Endodermal cell (in vitro differentiated cells): ENCODE data around the gene PCDHA9. TPM values are rescaled to one million over a fixed set of nuclear protein-coding genes. Genes with fewer than 3 reads are reported as not detected.
"Not testable (repeated sequence)": the region's sequence is repeated elsewhere in the genome, so short reads cannot be mapped to it uniquely, and the experiment has no call there.

Experiments used
- DNase-seq: peaks from one replicate; pipeline ENCODE4 v3.0.0-alpha.2; 2017
- H3K27ac ChIP-seq: 2 replicates; pipeline ENCODE4 v1.5.1; 2013; ENCODE audit warnings: mild to moderate bottlenecking, low read depth, low read length, moderate library complexity
- H3K27me3 ChIP-seq: 2 replicates; pipeline ENCODE4 v1.6.1; 2013; ENCODE audit warnings: mild to moderate bottlenecking, low read length, moderate library complexity; ENCODE audit not compliant: insufficient read depth, control insufficient read depth, poor library complexity, severe bottlenecking
- H3K36me3 ChIP-seq: 2 replicates; pipeline ENCODE4 v1.7.0; 2013; ENCODE audit warnings: mild to moderate bottlenecking, low read length, moderate library complexity; ENCODE audit not compliant: control insufficient read depth, insufficient read depth
- H3K4me1 ChIP-seq: one replicate; pipeline ENCODE4 v1.7.0; 2013; ENCODE audit warnings: low read length; ENCODE audit not compliant: control insufficient read depth, insufficient read depth
- H3K4me3 ChIP-seq: 2 replicates; pipeline ENCODE4 v1.5.1; 2013; ENCODE audit warnings: mild to moderate bottlenecking, low read length, moderate library complexity
- H3K9ac ChIP-seq: 2 replicates; pipeline ENCODE4 v1.6.1; 2013; ENCODE audit warnings: mild to moderate bottlenecking, low read length, moderate library complexity; ENCODE audit not compliant: poor library complexity, severe bottlenecking; ENCODE audit errors: extremely low read depth
- H3K9me3 ChIP-seq: 2 replicates; pipeline ENCODE4 v1.6.1; 2013; ENCODE audit warnings: mild to moderate bottlenecking, low read length, moderate library complexity; ENCODE audit not compliant: control insufficient read depth
- H3K27ac Mint-ChIP-seq: 2 replicates; pipeline ENCODE4 v1.8.0; 2020; ENCODE audit warnings: mixed read lengths
- H3K27me3 Mint-ChIP-seq: 2 replicates; pipeline ENCODE4 v1.8.0; 2021; ENCODE audit warnings: mild to moderate bottlenecking, mixed read lengths; ENCODE audit not compliant: insufficient read depth
- H3K36me3 Mint-ChIP-seq: 2 replicates; pipeline ENCODE4 v1.8.0; 2020; ENCODE audit warnings: low read depth, mixed read lengths
- H3K4me1 Mint-ChIP-seq: 2 replicates; pipeline ENCODE4 v1.8.0; 2020; ENCODE audit warnings: mixed read lengths
- H3K4me3 Mint-ChIP-seq: 2 replicates; pipeline ENCODE4 v1.8.0; 2020; ENCODE audit warnings: mild to moderate bottlenecking, moderate library complexity, mixed read lengths
- H3K9me3 Mint-ChIP-seq: 2 replicates; pipeline ENCODE4 v1.8.0; 2020; ENCODE audit warnings: mild to moderate bottlenecking, mixed read lengths
- WGBS, 2 experiments: methylation state at CpG; one replicate each; pipeline versions ENCODE4 v1.1.5 to v1.1.7; 2013; ENCODE audit warnings: missing lambda C conversion rate in 2 of 2, mixed read lengths in 1 of 2; ENCODE audit not compliant: insufficient coverage in 1 of 2, insufficient read length in 1 of 2; 5-methylcytosine and 5-hydroxymethylcytosine counted together
- total RNA-seq, 2 donors: library from RNA; stranded (reverse); fragmentation: NEBNext Ultra II Directional in 1 of 2; extraction: Animal tissue kit (Norgen Biotek cat#: 25700) in 1 of 2; gene quantifications; 2 replicates in 1 of 2; 3 replicates in 1 of 2; pipeline ENCODE4 v1.2.1, GENCODE V29; 2021
- TF ChIP-seq, protein P1 (sequence below): fragments of 200-600 bp; sonication (generic); conservative IDR thresholded peaks from 2 replicates; pipeline ENCODE4 v1.5.0; 2021; ENCODE audit warnings: antibody characterized with exemption, mild to moderate bottlenecking

Gene PCDHA9
- total RNA-seq, 2 donors from 2014 or later: 0.60 to 2.6 TPM

DNA sequence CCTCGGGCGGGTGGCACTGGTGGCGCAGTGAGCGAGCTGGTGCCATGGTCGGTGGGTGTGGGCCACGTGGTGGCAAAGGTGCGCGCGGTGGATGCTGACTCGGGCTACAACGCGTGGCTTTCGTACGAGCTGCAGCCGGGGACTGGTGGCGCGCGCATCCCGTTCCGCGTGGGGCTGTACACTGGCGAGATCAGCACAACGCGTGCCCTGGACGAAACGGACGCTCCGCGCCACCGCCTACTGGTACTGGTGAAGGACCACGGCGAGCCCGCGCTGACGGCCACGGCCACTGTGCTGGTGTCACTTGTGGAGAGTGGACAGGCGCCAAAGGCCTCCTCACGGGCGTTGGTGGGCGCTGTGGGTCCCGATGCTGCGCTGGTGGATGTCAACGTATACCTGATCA is 39.3 kb upstream of the PCDHA9 start:
- H3K4me3 Mint-ChIP-seq: no peak overlapping the region
- WGBS, 2 experiments: 95 to 98% methylated on average over 36 to 43 of the region's 43 CpGs
- TF ChIP-seq, protein P1, sequence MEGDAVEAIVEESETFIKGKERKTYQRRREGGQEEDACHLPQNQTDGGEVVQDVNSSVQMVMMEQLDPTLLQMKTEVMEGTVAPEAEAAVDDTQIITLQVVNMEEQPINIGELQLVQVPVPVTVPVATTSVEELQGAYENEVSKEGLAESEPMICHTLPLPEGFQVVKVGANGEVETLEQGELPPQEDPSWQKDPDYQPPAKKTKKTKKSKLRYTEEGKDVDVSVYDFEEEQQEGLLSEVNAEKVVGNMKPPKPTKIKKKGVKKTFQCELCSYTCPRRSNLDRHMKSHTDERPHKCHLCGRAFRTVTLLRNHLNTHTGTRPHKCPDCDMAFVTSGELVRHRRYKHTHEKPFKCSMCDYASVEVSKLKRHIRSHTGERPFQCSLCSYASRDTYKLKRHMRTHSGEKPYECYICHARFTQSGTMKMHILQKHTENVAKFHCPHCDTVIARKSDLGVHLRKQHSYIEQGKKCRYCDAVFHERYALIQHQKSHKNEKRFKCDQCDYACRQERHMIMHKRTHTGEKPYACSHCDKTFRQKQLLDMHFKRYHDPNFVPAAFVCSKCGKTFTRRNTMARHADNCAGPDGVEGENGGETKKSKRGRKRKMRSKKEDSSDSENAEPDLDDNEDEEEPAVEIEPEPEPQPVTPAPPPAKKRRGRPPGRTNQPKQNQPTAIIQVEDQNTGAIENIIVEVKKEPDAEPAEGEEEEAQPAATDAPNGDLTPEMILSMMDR: no peak

DNA sequence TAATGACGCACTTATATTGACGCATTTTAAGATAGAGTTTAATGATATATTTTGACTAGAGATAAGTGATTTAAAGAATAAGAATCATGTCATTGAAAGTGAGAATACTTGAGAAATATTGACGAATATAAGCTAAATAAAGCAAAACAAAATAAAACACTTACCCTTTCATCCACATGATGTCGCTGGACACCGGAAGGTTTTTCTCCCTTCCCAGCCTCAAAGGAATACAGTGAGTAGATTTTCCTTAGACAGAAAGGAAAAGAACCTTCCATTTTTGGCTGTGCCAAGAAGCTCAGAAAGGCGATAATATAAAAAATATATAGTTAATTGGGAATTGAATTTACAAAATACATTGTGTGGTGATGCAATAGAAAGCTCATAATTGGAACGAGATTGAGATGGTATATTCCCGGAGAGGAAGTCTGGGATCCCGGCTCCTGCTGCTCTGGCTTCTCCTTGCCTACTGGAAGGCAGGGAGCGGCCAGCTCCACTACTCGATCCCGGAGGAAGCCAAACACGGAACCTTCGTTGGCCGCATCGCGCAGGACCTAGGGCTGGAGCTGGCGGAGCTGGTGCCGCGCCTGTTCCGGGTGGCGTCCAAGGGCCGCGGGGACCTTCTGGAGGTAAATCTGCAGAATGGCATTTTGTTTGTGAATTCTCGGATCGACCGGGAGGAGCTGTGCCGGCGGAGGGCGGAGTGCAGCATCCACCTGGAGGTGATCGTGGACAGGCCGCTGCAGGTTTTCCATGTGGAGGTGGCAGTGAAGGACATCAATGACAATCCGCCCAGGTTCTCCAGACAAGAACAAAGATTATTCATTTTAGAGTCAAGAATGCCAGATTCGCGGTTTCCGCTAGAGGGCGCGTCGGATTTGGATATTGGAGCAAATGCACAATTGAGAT is 26.6 kb upstream of the PCDHA9 start, which contains the start of gene PCDHA5:
PCDHA5 (plus strand) TSS at position 239 of the 906 bp plus-strand sequence.
- H3K4me3 ChIP-seq: no peak within 1 kb of the TSS
- peak; percentile 50 for DNase-seq
- WGBS, 2 experiments: 89 to 92% methylated on average over 31 to 39 of the region's 39 CpGs
- Mint-ChIP-seq H3K4me3 (peak within 1 kb of the TSS; percentile 45), H3K36me3 (peaks cover 21% of the 10 kb centered on the region), H3K27me3 (no peaks in the 10 kb centered on the region), H3K4me1 (peaks cover 4% of the 10 kb centered on the region), H3K27ac (no peak within 1 kb of the TSS), H3K9me3 (peaks cover 2% of the 10 kb centered on the region)
- H3K27me3 ChIP-seq: no peaks in the 10 kb centered on the region
- no peak within 1 kb of the TSS for H3K27ac ChIP-seq
- no peak within 1 kb of the TSS for H3K9ac ChIP-seq
- H3K4me1 ChIP-seq: no peaks in the 10 kb centered on the region
- TF ChIP-seq, protein P1: peak; percentile 55
- no peaks in the 10 kb centered on the region for H3K36me3 ChIP-seq
- H3K9me3 ChIP-seq: no peaks in the 10 kb centered on the region

More for the DNA sequence above, 39.3 kb upstream of the PCDHA9 start:
- no peaks in the 10 kb centered on the region for H3K4me1 Mint-ChIP-seq
- no peaks in the 10 kb centered on the region for H3K9me3 Mint-ChIP-seq
- peak; percentile 30 for DNase-seq
- no peak overlapping the region for H3K4me3 ChIP-seq
- H3K9me3 ChIP-seq: no peaks in the 10 kb centered on the region
- no peaks in the 10 kb centered on the region for H3K4me1 ChIP-seq
- H3K27ac Mint-ChIP-seq: no peak overlapping the region
- H3K36me3 Mint-ChIP-seq: peaks cover 7% of the 10 kb centered on the region
- no peaks in the 10 kb centered on the region for H3K27me3 ChIP-seq
- no peaks in the 10 kb centered on the region for H3K36me3 ChIP-seq
- H3K9ac ChIP-seq: no peak overlapping the region
- no peak overlapping the region for H3K27ac ChIP-seq
- H3K27me3 Mint-ChIP-seq: no peaks in the 10 kb centered on the region

DNA sequence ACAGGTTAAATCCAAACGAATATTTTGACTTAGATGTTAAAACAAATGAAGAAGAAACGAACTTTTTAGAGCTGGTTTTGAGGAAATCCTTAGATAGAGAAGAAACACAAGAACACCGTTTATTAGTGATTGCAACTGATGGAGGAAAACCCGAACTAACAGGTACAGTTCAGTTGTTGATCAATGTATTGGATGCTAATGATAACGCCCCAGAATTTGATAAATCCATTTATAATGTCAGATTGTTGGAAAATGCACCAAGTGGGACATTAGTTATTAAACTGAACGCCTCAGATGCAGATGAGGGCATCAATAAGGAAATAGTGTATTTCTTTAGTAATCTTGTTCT is 25.9 kb upstream of the PCDHA9 start:
- WGBS, 2 experiments: 87 to 90% methylated on average over 6 of the region's 6 CpGs

DNA sequence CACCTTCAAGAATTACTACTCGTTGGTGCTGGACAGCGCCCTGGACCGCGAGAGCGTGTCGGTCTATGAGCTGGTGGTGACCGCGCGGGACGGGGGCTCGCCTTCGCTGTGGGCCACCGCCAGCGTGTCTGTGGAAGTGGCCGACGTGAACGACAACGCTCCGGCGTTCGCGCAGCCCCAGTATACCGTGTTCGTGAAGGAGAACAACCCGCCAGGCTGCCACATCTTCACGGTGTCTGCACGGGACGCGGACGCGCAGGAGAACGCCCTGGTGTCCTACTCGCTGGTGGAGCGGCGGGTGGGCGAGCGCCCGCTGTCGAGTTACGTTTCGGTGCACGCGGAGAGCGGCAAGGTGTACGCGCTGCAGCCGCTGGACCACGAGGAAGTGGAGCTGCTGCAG is 25.2 kb upstream of the PCDHA9 start:
- H3K9me3 ChIP-seq, H3K4me1 ChIP-seq, H3K4me1 Mint-ChIP-seq, H3K4me3 ChIP-seq, H3K9ac ChIP-seq, H3K27me3 ChIP-seq, H3K27me3 Mint-ChIP-seq, H3K27ac ChIP-seq, H3K36me3 ChIP-seq, H3K9me3 Mint-ChIP-seq, H3K27ac Mint-ChIP-seq, H3K4me3 Mint-ChIP-seq, DNase-seq: not testable (repeated sequence)
- H3K36me3 Mint-ChIP-seq: peaks cover 21% of the 10 kb centered on the region
- WGBS, 2 experiments: 95 to 97% methylated on average over 25 to 48 of the region's 48 CpGs

More for the DNA sequence above, 25.9 kb upstream of the PCDHA9 start:
- Mint-ChIP-seq H3K4me1 (peaks cover 8% of the 10 kb centered on the region), H3K27me3 (no peaks in the 10 kb centered on the region), H3K9me3 (peaks cover 2% of the 10 kb centered on the region), H3K27ac (no peak overlapping the region), H3K4me3 (peak overlapping the region; percentile 45), H3K36me3 (peaks cover 21% of the 10 kb centered on the region)
- DNase-seq: no peak
- Histone ChIP-seq H3K9me3 (no peaks in the 10 kb centered on the region), H3K4me1 (no peaks in the 10 kb centered on the region), H3K27ac (no peak overlapping the region), H3K4me3 (no peak overlapping the region), H3K27me3 (no peaks in the 10 kb centered on the region), H3K9ac (no peak overlapping the region), H3K36me3 (no peaks in the 10 kb centered on the region)
- TF ChIP-seq, protein P1: no peak
